ENCODE results near the gene PLAGL1. TPM values are rescaled to one million over a fixed set of nuclear protein-coding genes. Genes with fewer than 3 reads are reported as not detected.
"Not testable (repeated sequence)": the region's sequence is repeated elsewhere in the genome, so short reads cannot be mapped to it uniquely, and the experiment has no call there.

The PLAGL1 gene
- total RNA-seq (ENCODE audit: insufficient read depth, low replicate concordance), result 127 TPM

- peak; percentile 82 for DNase-seq (ENCODE audit: low spot score)
Observed at GRCh38 chr6:144008120-144008811, at the start of gene PLAGL1. PLAGL1 (minus strand) TSS chr6:144008259; CDS start chr6:143948136, 60,123 bp downstream.

- DNase-seq (ENCODE audit: low spot score), result no peak
Observed at GRCh38 chr6:144055121-144055931, 47.3 kb upstream of the PLAGL1 start.

- DNase-seq (ENCODE audit: low spot score), result no peak
Observed at GRCh38 chr6:144053601-144054000, 45.5 kb upstream of the PLAGL1 start.

- DNase-seq (ENCODE audit: low spot score), result no peak
Observed at GRCh38 chr6:144052488-144052887, 44.4 kb upstream of the PLAGL1 start.

GRCh38 chr6:144049386-144049785, 41.3 kb upstream of the PLAGL1 start:
- no peak for DNase-seq (ENCODE audit: low spot score)

GRCh38 chr6:144047688-144048087, 39.6 kb upstream of the PLAGL1 start:
- DNase-seq (ENCODE audit: low spot score), result no peak

GRCh38 chr6:144046672-144047071, 38.6 kb upstream of the PLAGL1 start:
- DNase-seq (ENCODE audit: low spot score), result not testable (repeated sequence)

- not testable (repeated sequence) for DNase-seq (ENCODE audit: low spot score)
Observed at GRCh38 chr6:144044989-144045388, 36.9 kb upstream of the PLAGL1 start.

GRCh38 chr6:144036835-144037195, 28.8 kb upstream of the PLAGL1 start:
- no peak for DNase-seq (ENCODE audit: low spot score)

- DNase-seq (ENCODE audit: low spot score), result peak; percentile 54
Observed at GRCh38 chr6:144036064-144036834, 28.2 kb upstream of the PLAGL1 start.

GRCh38 chr6:144035416-144035815, 27.4 kb upstream of the PLAGL1 start:
- DNase-seq (ENCODE audit: low spot score), result no peak

GRCh38 chr6:144033816-144034735, 26.0 kb upstream of the PLAGL1 start:
- no peak for DNase-seq (ENCODE audit: low spot score)

GRCh38 chr6:144029452-144029851, 21.4 kb upstream of the PLAGL1 start:
- DNase-seq (ENCODE audit: low spot score), result no peak

- DNase-seq (ENCODE audit: low spot score), result no peak
Observed at GRCh38 chr6:144027932-144028587, 20.0 kb upstream of the PLAGL1 start.

GRCh38 chr6:144023216-144023615, 15.2 kb upstream of the PLAGL1 start:
- DNase-seq (ENCODE audit: low spot score), result no peak

- DNase-seq (ENCODE audit: low spot score), result no peak
Observed at GRCh38 chr6:144019929-144020328, 11.9 kb upstream of the PLAGL1 start.

GRCh38 chr6:144017166-144018094, 9.4 kb upstream of the PLAGL1 start:
- DNase-seq (ENCODE audit: low spot score), result no peak

- DNase-seq (ENCODE audit: low spot score), result peak; percentile 85
Observed at GRCh38 chr6:144013486-144013909, 5.4 kb upstream of the PLAGL1 start.

- peak; percentile 43 for DNase-seq (ENCODE audit: low spot score)
Observed at GRCh38 chr6:144012534-144012933, 4.5 kb upstream of the PLAGL1 start.
